Adrenal gland (tissue), 5 donors: ENCODE measurements around the gene KCNN2.

Experiments
- CTCF ChIP-seq, 6 experiments: fragments of 450-650 bp in 4 of 6; fragments of 200-600 bp in 2 of 6; sonication (generic) in 1 of 6; IDR thresholded peaks; 1 replicate in 5 of 6; 2 replicates in 1 of 6; pipeline versions ENCODE4 v1.5.1 to v1.8.0; 2016 to 2021; ENCODE audit warnings: antibody characterized with exemption in 6 of 6, mild to moderate bottlenecking in 2 of 6, moderate library complexity in 1 of 6
- POLR2A ChIP-seq, 2 donors: fragments of 450-650 bp; IDR thresholded peaks; one replicate each; pipeline ENCODE4 v1.6.1; 2017; ENCODE audit warnings: antibody characterized with exemption in 2 of 2, mild to moderate bottlenecking in 2 of 2, moderate library complexity in 1 of 2
- donor health status: DM: no; HTN: no; CAD: no.

- no peak for TF ChIP-seq POLR2A (IDR thresholded peaks at IDR 0.05)
- no peak for TF ChIP-seq CTCF (IDR thresholded peaks at IDR 0.05)
These were observed 1.5 kb upstream of the KCNN2 start for GRCh38 chr5:114360357-114360756.
